ENCODE results near the gene ADGRG6. TPM values are rescaled to one million over a fixed set of nuclear protein-coding genes. Genes with fewer than 3 reads are reported as not detected.

ADGRG6 gene
- total and polyA plus RNA-seq, 2 donors from 2014 or later: 2.6 to 32.8 TPM

DNA sequence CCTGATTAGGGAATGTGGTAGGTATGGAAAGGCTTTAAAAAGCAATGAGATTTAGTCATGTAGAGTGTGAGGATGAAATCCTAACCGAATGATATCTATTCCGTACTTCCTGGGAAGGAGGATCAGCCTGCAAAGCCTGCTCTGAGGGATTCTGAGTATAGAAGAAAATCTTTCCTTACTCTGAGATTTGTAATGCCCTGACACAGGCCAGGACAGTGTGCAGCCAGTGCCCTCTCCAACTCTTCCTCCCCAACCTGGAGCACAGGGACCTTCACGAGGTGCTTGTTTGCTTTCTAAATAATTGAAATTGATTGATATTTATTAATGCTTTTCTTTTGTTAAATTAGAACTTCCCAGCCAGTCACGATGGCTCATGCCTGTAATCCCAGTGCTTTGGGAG, 131.6 kb downstream of the ADGRG6 start:
- intact Hi-C loops (cut with DNase I): no loop called here
- Histone ChIP-seq H3K36me3 (ENCODE audit: control insufficient read depth in 2 of 3, insufficient read depth in 3 of 3, low read length in 3 of 3) (no peaks in the 10 kb centered on the region), H3K27me3 (ENCODE audit: control insufficient read depth, insufficient read depth, low read length) (no peaks in the 10 kb centered on the region), H3K27ac (ENCODE audit: low read depth in 2 of 2, low read length in 2 of 2) (no peak overlapping the region), H3K4me3 (ENCODE audit: low read length in 3 of 3) (no peak overlapping the region), H3K9ac (ENCODE audit: low read length in 3 of 3) (no peak overlapping the region), H3K9me3 (ENCODE audit: control insufficient read depth in 2 of 3, insufficient read depth in 1 of 3, low read length in 3 of 3) (no peaks in the 10 kb centered on the region), H3K4me1 (ENCODE audit: control insufficient read depth in 2 of 3, insufficient read depth in 2 of 3, low read depth in 1 of 3, low read length in 3 of 3) (no peaks in the 10 kb centered on the region)
- FAIRE-seq (no peak), DNase-seq (no peak)
- TF ChIP-seq, protein P1, sequence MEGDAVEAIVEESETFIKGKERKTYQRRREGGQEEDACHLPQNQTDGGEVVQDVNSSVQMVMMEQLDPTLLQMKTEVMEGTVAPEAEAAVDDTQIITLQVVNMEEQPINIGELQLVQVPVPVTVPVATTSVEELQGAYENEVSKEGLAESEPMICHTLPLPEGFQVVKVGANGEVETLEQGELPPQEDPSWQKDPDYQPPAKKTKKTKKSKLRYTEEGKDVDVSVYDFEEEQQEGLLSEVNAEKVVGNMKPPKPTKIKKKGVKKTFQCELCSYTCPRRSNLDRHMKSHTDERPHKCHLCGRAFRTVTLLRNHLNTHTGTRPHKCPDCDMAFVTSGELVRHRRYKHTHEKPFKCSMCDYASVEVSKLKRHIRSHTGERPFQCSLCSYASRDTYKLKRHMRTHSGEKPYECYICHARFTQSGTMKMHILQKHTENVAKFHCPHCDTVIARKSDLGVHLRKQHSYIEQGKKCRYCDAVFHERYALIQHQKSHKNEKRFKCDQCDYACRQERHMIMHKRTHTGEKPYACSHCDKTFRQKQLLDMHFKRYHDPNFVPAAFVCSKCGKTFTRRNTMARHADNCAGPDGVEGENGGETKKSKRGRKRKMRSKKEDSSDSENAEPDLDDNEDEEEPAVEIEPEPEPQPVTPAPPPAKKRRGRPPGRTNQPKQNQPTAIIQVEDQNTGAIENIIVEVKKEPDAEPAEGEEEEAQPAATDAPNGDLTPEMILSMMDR (IDR thresholded peaks at IDR 0.05; ENCODE audit: borderline replicate concordance, extremely low read depth, insufficient read depth): no peak

DNA sequence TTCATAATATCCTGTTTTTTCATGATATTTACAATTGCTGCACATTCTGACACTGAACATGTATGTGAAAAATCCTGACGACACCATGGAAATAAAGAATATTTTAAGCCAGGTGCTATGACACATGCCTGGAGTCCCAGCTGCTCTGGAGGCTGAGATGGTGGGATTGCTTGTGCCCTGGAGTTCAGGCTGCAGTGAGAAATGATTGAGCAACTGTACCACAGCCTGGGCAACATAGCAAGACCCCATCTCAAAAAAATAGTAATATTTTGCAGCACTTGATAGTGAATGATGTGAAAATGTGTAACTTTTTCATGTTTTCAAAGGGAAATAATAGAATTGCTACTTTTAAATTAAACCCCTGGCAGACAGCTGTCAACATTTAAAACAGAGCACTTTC, 137.1 kb downstream of the ADGRG6 start:
- Histone ChIP-seq H3K27me3 (ENCODE audit: control insufficient read depth, insufficient read depth, low read length) (no peaks in the 10 kb centered on the region), H3K36me3 (ENCODE audit: control insufficient read depth in 2 of 3, insufficient read depth in 3 of 3, low read length in 3 of 3) (no peaks in the 10 kb centered on the region), H3K9ac (ENCODE audit: low read length in 3 of 3) (no peak overlapping the region), H3K4me1 (ENCODE audit: control insufficient read depth in 2 of 3, insufficient read depth in 2 of 3, low read depth in 1 of 3, low read length in 3 of 3) (no peaks in the 10 kb centered on the region), H3K9me3 (ENCODE audit: control insufficient read depth in 2 of 3, insufficient read depth in 1 of 3, low read length in 3 of 3) (no peaks in the 10 kb centered on the region), H3K4me3 (ENCODE audit: low read length in 3 of 3) (no peak overlapping the region), H3K27ac (ENCODE audit: low read depth in 2 of 2, low read length in 2 of 2) (no peak overlapping the region)
- DNase-seq: no peak
- intact Hi-C loops (cut with DNase I): no loop called here
- TF ChIP-seq, protein P1 (IDR thresholded peaks at IDR 0.05; ENCODE audit: borderline replicate concordance, extremely low read depth, insufficient read depth): no peak
- FAIRE-seq: no peak

DNA sequence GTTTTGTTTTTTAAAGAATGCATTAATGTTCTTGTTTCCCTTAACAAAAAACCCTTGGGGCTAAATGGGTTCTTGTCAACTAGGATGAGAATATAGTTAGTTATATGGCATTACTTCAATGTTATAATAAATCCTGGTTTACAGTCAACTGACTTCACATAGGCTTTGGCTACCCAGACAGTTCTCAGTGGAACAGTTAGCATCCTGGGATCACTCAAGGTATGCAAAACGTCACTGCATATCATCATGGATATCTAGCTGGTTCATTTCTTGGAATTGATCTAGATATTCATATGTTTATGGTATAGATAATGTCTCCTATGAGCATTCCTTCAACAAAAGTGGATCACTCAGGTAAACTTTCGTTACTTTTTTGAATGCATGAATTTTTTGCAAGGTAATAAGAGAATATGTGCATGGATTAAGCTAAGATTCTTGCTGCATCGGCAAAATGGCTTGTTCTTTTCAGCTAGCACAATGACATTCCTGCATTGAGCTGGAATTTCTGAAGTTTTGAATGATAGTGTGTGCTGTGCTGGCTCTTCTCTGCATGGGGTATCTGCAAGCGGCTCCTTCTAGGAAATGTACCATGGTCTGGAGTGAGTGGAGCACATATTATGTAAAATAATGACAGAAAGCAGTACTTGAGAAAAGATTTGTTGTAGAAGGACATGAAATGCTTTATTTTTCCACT, 138.9 kb downstream of the ADGRG6 start:
- H3K9me3 ChIP-seq (ENCODE audit: control insufficient read depth in 2 of 3, insufficient read depth in 1 of 3, low read length in 3 of 3): no peaks in the 10 kb centered on the region
- TF ChIP-seq, protein P1 (IDR thresholded peaks at IDR 0.05; ENCODE audit: borderline replicate concordance, extremely low read depth, insufficient read depth): no peak
- DNase-seq: no peak

DNA sequence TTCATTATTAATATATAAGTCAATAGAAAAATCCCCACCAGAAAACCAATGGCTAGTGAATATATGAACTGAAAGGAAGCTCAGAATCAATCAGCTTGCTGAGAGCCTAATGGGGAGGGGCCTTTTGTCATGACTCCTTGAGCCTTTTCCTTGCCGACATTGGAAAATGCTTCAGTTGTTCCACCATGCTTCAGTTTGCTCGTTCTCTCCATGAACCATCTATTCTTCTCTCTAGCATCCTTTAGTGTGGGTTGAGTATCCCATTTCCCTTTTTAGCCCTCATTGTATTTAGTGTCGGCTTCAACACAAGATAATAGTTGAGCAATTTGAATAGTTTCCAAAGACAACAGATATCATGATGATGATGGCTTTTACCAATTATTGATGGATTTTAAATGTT, 139.9 kb downstream of the ADGRG6 start:
- intact Hi-C loops (cut with DNase I): no loop called here
- FAIRE-seq (no peak), DNase-seq (no peak)
- H3K27me3 ChIP-seq (ENCODE audit: control insufficient read depth, insufficient read depth, low read length): no peaks in the 10 kb centered on the region
- H3K9ac ChIP-seq (ENCODE audit: low read length in 3 of 3): no peak overlapping the region
- H3K4me1 ChIP-seq (ENCODE audit: control insufficient read depth in 2 of 3, insufficient read depth in 2 of 3, low read depth in 1 of 3, low read length in 3 of 3): no peaks in the 10 kb centered on the region
- H3K9me3 ChIP-seq (ENCODE audit: control insufficient read depth in 2 of 3, insufficient read depth in 1 of 3, low read length in 3 of 3): no peaks in the 10 kb centered on the region
- no peak overlapping the region for H3K4me3 ChIP-seq (ENCODE audit: low read length in 3 of 3)
- TF ChIP-seq, protein P1 (IDR thresholded peaks at IDR 0.05; ENCODE audit: borderline replicate concordance, extremely low read depth, insufficient read depth): no peak
- no peaks in the 10 kb centered on the region for H3K36me3 ChIP-seq (ENCODE audit: control insufficient read depth in 2 of 3, insufficient read depth in 3 of 3, low read length in 3 of 3)
- no peak overlapping the region for H3K27ac ChIP-seq (ENCODE audit: low read depth in 2 of 2, low read length in 2 of 2)

More for the DNA sequence above, 138.9 kb downstream of the ADGRG6 start:
- H3K9ac ChIP-seq (ENCODE audit: low read length in 3 of 3): no peak overlapping the region
- intact Hi-C loops (cut with DNase I): no loop called here
- H3K4me3 ChIP-seq (ENCODE audit: low read length in 3 of 3): no peak overlapping the region
- no peaks in the 10 kb centered on the region for H3K4me1 ChIP-seq (ENCODE audit: control insufficient read depth in 2 of 3, insufficient read depth in 2 of 3, low read depth in 1 of 3, low read length in 3 of 3)
- H3K27me3 ChIP-seq (ENCODE audit: control insufficient read depth, insufficient read depth, low read length): no peaks in the 10 kb centered on the region
- FAIRE-seq: no peak
- no peaks in the 10 kb centered on the region for H3K36me3 ChIP-seq (ENCODE audit: control insufficient read depth in 2 of 3, insufficient read depth in 3 of 3, low read length in 3 of 3)
- no peak overlapping the region for H3K27ac ChIP-seq (ENCODE audit: low read depth in 2 of 2, low read length in 2 of 2)

Data from kidney (tissue), 14 donors.